Stimulated activated CD4-positive, alpha-beta T cell treated with anti-CD3 and anti-CD28 coated beads, Interleukin-12 subunit alpha, Interleukin-12 subunit beta, amount 100 ng/mL, for 48 hours (primary cell): ENCODE data around the gene PKHD1.
"Not testable (repeated sequence)": the region's sequence is repeated elsewhere in the genome, so short reads cannot be mapped to it uniquely, and the experiment has no call there.

Experiments
- DNase-seq, 3 donors: peaks; one replicate each; pipeline ENCODE4 v3.0.0-alpha.2; 2020; ENCODE audit warnings: low read depth in 2 of 3, low spot score in 1 of 3

The PKHD1 gene

GRCh38 chr6:51865996-51866395 lies 221.4 kb downstream of the PKHD1 start:
- DNase-seq = no peak

DNA sequence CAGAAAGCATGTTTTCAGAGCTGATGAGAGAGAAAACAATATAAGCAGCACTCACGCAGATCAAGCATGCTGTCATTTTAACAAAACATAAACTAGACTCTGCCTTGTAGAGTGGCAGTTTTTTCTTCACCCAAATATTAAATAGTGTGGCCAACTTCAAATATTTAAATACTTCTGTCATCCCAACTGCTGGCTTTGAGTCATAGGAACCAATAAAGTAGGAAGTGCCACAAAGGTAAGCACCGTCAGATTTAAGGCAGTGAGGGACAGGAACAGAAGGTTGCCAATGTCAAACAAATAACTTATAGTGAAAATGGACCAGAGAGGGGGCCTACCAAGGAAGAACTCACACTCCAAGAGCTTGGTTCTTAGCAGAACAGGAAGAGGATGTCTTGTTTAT lies 222.2 kb downstream of the PKHD1 start:
- DNase-seq = no peak

GRCh38 chr6:51857134-51857533 lies 230.3 kb downstream of the PKHD1 start:
- no peak for DNase-seq

DNA sequence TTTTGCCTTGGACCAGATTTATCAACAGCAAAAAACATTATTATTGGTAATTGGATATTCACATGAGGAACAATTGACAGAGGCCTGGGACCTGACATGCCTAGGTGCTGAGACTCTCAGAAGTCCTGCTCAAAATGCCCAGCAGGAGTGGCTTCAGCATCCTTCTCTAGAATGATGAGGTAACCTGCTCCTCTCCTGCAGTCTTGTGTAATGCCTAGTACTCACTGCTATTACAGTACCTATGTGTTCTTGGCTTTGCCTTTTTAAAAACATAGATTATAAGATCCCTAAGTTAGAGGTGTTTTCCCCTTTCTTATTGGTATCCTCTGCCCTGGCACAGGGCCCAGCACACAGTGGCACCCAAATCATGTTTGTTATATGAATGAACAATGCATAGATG lies 230.9 kb downstream of the PKHD1 start:
- no peak for DNase-seq

GRCh38 chr6:51855310-51856082 lies 231.9 kb downstream of the PKHD1 start:
- DNase-seq = peak in 1 of 3 donors; percentile 39

GRCh38 chr6:51854876-51855275 lies 232.5 kb downstream of the PKHD1 start:
- DNase-seq = no peak

DNA sequence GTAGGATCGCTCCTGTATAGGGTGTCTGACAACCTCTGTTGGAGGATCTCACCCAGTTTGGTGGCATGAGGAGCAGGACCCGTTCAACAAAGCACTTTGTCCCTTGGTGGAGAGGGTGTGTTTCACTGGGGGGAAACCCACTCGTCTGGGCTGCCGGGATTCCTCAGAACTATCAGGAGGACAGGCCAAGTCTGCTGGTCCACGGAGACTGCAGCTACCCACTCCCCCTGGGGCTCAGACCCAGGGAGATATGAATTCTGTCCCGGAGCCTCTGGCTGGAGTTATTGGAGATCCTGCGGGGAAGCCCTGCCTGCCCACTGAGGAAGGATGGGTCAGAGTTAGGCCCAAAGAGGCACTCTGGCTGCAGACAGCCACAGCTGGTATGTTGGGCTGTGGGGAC lies 233.1 kb downstream of the PKHD1 start:
- DNase-seq = no peak

- DNase-seq = not testable (repeated sequence)
These were observed 234.3 kb downstream of the PKHD1 start for GRCh38 chr6:51853109-51853508.

GRCh38 chr6:51846531-51846930 lies 240.9 kb downstream of the PKHD1 start:
- no peak for DNase-seq

DNA sequence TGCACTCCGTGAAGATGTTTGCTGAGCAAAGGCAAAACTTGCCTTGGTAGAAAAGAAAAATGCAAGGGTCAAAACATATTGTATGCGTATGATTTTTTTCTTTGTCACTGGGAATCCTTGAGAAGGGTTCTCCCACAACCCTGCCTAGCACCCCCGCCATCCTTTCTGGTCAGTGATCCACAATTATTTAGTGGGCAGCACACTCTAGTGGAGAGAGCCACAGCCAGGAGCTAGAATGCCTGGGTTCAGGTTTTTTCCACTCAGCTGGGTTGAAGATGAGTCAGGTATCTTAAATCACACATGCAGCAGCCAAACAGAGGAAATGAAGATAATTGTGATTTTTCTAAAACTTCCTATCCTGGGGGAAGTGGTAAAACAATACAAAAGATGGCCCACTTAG lies 243.1 kb downstream of the PKHD1 start:
- DNase-seq = no peak

- no peak for DNase-seq
These were observed 243.9 kb downstream of the PKHD1 start for GRCh38 chr6:51843456-51844056.

DNA sequence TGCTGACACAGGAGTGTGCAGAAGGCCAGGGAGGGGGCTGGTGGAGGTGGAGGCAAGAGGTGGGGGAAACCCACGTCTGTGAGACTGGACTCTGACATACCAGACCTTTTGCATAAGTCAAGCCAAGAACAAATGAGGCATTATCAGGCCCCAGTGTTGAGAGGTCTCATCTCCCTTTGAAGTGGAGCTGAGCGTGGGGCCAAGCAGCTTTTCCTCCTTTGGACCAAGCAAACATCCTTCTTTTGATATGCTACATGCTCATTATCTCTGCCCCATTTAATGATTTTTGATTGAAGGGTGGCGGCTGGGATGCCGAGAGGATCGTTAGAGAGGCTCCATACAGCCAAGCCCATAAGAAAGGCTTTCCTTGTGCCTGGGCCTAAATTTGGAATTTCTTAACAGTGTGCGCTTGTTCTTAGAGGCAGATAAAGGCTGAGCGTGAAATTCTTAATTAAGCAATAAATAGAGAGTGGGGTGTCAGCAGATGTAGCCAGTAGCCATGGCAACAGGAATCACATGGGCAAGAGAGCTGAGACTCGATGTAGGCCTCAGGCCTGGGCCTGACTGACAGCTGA lies 244.5 kb downstream of the PKHD1 start:
- DNase-seq = no peak

DNA sequence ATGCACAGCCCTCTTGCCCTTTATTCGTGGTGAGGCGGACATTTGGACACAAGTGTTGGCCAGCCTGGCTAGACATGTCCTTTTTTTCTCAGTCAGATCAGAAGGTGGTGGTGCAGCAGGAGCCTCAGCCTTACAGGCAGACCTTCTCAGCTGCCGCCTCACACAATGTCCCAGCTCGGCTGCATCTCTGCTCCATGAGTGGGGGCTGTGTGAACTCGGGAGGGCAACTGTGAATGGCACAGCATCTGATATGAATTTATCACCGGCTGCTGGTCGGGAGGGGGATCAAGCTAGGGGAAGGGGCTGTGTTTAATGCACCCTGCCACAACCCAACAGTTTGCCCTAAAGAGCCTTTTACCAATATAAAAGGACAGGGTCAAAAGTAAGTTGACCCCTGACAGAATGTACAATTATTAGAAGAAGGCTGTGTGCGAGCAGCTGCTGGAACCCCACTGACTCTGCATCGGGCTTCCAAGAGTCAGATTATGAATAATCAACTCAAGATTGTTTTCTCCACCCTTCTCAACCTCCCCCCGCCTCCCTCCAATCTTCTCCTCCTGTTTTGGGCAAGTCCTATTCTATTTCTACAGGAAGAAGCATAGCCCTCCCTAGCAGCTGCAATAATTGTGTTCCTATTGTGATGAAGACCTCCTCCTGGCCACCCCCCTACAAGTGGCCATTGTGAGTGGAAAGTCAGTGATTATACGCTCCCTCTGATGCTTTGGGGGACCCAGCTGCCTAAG lies 245.2 kb downstream of the PKHD1 start:
- no peak for DNase-seq

DNA sequence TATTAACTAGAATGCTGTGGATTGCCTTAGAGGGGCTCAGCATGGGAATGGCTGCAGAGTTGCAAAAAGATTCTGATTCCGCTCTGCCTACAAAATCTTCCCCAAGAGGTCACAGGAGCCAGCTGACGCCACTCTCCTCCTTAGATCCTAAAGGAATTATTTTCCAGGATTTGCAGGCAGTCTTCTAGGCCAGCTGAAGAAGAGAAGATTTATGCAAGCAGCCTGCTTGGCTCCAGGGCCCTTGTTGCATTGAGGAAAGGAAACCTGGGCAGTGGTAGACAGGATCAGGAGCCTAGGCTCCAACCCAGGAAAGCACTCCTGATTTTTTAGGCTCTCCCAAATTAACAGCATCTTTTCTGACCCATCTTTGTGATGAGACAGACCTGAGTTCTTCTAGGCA lies 245.8 kb downstream of the PKHD1 start:
- DNase-seq = no peak

DNA sequence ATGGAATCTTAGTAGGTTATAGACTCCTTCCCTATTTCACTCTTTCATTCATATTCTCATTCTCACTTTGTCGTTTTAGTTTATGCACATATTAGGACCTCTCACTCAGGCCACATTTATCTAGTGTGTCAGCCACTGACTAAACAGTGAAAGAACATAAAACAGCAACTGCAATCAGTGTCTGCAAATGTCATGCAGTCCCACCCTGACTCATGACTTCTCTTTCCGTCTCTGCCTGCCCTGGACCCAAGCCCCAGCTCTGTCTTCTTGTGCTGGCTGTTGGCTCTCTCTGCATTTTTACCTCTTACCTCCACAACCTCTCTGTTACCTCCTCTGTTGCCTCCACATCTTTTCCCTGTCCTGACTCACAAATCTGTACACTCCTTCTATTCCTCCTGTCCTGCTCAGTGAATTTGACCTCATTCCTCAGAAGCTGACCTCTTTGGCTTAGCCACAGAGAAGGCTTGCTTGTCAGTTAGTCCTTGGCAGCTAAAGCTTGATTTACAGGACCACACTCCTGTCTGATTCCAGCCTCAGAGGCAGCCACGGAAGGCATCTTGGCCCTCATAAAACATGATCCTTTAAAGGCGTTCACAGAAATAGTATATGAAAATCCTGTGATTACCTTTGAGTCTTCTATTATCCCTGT lies 247.6 kb downstream of the PKHD1 start:
- DNase-seq = no peak

DNA sequence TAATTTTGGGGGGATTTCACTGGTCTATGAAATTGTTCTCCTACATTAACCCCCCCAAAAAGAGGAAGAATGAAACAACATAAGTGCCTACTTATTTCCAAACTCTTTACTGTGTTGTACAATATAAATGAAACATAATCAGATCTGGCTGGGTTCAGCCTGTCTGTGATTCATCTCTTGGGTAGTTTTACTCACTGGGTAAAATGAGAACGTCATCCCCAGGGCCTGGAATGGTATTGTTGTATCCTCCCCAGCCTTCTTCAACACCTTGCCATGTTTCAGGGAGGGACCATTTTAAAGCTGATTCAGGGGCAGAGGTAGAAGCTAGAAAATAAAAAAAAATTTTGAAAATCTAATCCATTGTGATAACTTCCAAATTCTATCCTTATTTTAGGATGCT lies 256.7 kb downstream of the PKHD1 start:
- DNase-seq = no peak

- DNase-seq = no peak
These were observed 259.8 kb downstream of the PKHD1 start for GRCh38 chr6:51827580-51827979.

GRCh38 chr6:51824940-51825339 lies 262.5 kb downstream of the PKHD1 start:
- DNase-seq = no peak

DNA sequence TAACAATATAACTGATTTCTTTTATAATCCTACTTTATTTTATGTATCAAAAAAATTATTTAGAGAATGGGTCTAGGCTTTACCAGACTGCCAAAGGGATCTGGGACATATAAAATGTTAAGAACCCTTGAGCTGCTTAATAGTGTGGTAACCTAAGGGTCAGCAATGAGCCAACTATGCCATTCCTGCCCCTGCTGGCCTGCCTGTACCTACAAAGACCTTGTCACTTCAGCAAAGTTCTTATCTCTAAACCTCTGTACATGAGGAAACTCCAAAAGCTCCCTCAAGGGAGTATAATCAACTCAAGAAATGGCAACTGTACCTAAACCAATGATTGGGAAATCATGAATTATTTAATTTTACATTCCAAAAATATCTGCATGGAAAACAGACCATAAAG lies 266.9 kb downstream of the PKHD1 start:
- no peak for DNase-seq

- DNase-seq = no peak
These were observed 268.8 kb downstream of the PKHD1 start for GRCh38 chr6:51818520-51819022.

DNA sequence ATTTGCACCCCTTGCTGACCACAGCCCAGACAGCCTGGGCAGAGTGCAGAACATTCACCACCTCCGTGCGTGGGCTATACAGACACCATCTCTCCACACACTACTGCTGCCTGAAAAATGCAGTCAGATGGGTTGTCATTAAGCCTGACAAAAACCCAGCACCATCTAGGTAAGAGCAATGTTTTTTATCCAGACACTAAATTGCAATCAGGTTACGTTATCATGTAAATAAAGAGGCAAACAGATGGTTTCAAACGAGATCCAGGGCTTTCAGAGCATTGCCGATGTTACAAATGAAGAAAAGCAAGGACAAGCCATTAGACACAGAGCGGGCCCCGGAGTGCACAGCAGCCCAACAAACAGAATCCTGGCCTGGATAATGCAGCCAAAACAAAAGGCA lies 269.6 kb downstream of the PKHD1 start:
- DNase-seq = no peak
